HepG2 (cell line): ENCODE data around the gene LINGO1. TPM values are rescaled to one million over a fixed set of nuclear protein-coding genes. Genes with fewer than 3 reads are reported as not detected.

Experiments
- CBX5 ChIP-seq: sonication (generic); formaldehyde crosslinking; IDR thresholded peaks from 2 replicates; pipeline ENCODE4 v1.4.0; 2020; ENCODE audit warnings: missing genetic modification reagents, borderline replicate concordance
- CTCF ChIP-seq: sonication (generic); formaldehyde crosslinking; IDR thresholded peaks from 2 replicates; pipeline ENCODE4 v1.5.0; 2020; ENCODE audit warnings: mild to moderate bottlenecking, missing genetic modification reagents, moderate library complexity
- HOXA5 ChIP-seq: sonication (generic); formaldehyde crosslinking; IDR thresholded peaks from 2 replicates; pipeline ENCODE4 v1.4.0; 2020; ENCODE audit warnings: missing genetic modification reagents
- KLF12 ChIP-seq: sonication (generic); formaldehyde crosslinking; IDR thresholded peaks from 2 replicates; pipeline ENCODE4 v1.4.0; 2020; ENCODE audit warnings: missing genetic modification reagents, borderline replicate concordance
- LRRFIP1 ChIP-seq: sonication (generic); formaldehyde crosslinking; conservative IDR thresholded peaks from 2 replicates; pipeline ENCODE4 v1.4.0; 2020; ENCODE audit warnings: missing genetic modification reagents
- RFX5 ChIP-seq: IDR thresholded peaks from 2 replicates; pipeline ENCODE4 v1.6.1; 2011; ENCODE audit warnings: low read depth, low read length, improper control_type of control experiment
- SRSF1 ChIP-seq: fragments of 200-400 bp; formaldehyde crosslinking; optimal IDR thresholded peaks from 2 replicates; pipeline ENCODE3; 2017; ENCODE audit warnings: mild to moderate bottlenecking, low read depth, low read length, moderate library complexity
- TARDBP ChIP-seq: sonication (generic); formaldehyde crosslinking; IDR thresholded peaks from 2 replicates; pipeline ENCODE4 v1.8.0; 2022; ENCODE audit warnings: mild to moderate bottlenecking, missing genetic modification reagents
- TBX2 ChIP-seq: sonication (generic); formaldehyde crosslinking; IDR thresholded peaks from 2 replicates; pipeline ENCODE4 v1.5.0; 2020; ENCODE audit warnings: missing genetic modification reagents, mild to moderate bottlenecking, borderline replicate concordance
- XRCC5 ChIP-seq: fragments of 200-400 bp; formaldehyde crosslinking; optimal IDR thresholded peaks from 2 replicates; pipeline ENCODE3; 2017; ENCODE audit warnings: mild to moderate bottlenecking, low read length
- ZFYVE20 ChIP-seq: sonication (generic); formaldehyde crosslinking; IDR thresholded peaks from 2 replicates; pipeline ENCODE4 v1.8.0; 2023; ENCODE audit warnings: low read depth, mild to moderate bottlenecking, moderate library complexity, missing genetic modification reagents, borderline replicate concordance
- ZMYM2 ChIP-seq: sonication (generic); formaldehyde crosslinking; IDR thresholded peaks from 2 replicates; pipeline ENCODE4 v1.8.0; 2022; ENCODE audit warnings: mild to moderate bottlenecking, missing genetic modification reagents
- ZNF510 ChIP-seq: sonication (generic); formaldehyde crosslinking; IDR thresholded peaks from 2 replicates; pipeline ENCODE4 v1.4.0; 2020; ENCODE audit warnings: low read depth, mild to moderate bottlenecking, missing genetic modification reagents
- ZNF724P ChIP-seq: sonication (generic); formaldehyde crosslinking; IDR thresholded peaks from 2 replicates; pipeline ENCODE4 v1.8.0; 2022; ENCODE audit warnings: missing genetic modification reagents, borderline replicate concordance
- ZNF788 ChIP-seq: sonication (generic); formaldehyde crosslinking; IDR thresholded peaks from 2 replicates; pipeline ENCODE4 v1.5.0; 2020; ENCODE audit warnings: mild to moderate bottlenecking, missing genetic modification reagents, borderline replicate concordance
- ZNF816 ChIP-seq: sonication (generic); formaldehyde crosslinking; IDR thresholded peaks from 2 replicates; pipeline ENCODE4 v1.8.0; 2022; ENCODE audit warnings: missing genetic modification reagents, mild to moderate bottlenecking, borderline replicate concordance
- polyA plus RNA-seq, 8 experiments: library from polyadenylated mRNA; depleted of rRNA in 3 of 8; stranded (reverse) in 7 of 8; unstranded in 1 of 8; fragments of >200 nt; fragmentation: Illumina TruSeq in 4 of 8; extraction: Trizol in 4 of 8; gene quantifications; 2 replicates each; pipeline versions ENCODE4 v1.2.1 to v1.2.3, GENCODE V29; 2011 to 2016; ENCODE audit warnings: low read depth in 4 of 8, missing spikeins in 1 of 8, mixed read lengths in 1 of 8; ENCODE audit not compliant: insufficient read depth in 1 of 8
- total RNA-seq, 5 experiments: library from RNA; depleted of rRNA; stranded (reverse); fragments of >200 nt; fragmentation: Illumina TruSeq; extraction: Trizol; gene quantifications; 2 replicates each; pipeline ENCODE4 v1.2.3, GENCODE V29; 2016; ENCODE audit warnings: low read depth in 1 of 5
- TF ChIP-seq, protein P1 (sequence below): sonication (generic); formaldehyde crosslinking; IDR thresholded peaks from 2 replicates; pipeline ENCODE4 v1.9.0; 2022; ENCODE audit warnings: low read depth, missing genetic modification reagents
- TF ChIP-seq, protein P2 (sequence below): sonication (generic); formaldehyde crosslinking; IDR thresholded peaks from 2 replicates; pipeline ENCODE4 v1.8.1; 2023; ENCODE audit warnings: missing genetic modification reagents, inconsistent platforms, borderline replicate concordance
- TF ChIP-seq, protein P3 (sequence below): sonication (generic); formaldehyde crosslinking; conservative IDR thresholded peaks from 2 replicates; pipeline ENCODE4 v1.8.0; 2022; ENCODE audit warnings: mild to moderate bottlenecking, moderate library complexity, missing genetic modification reagents

Gene LINGO1
- total and polyA plus RNA-seq, 2 of the 13 experiments (the other 11 are each of a cell fraction or from before 2014, with no cell fraction given), result 0.07 TPM; not detected in 1

- TF ChIP-seq LRRFIP1 (CRISPR knock-in tag), result no peak
- TF ChIP-seq ZNF510 (CRISPR knock-in tag), result no peak
- no peak; the same call in 1 of the 2 replicates for TF ChIP-seq CTCF (CRISPR knock-in tag)
- TF ChIP-seq TBX2 (CRISPR knock-in tag), result no peak
- TF ChIP-seq ZNF724P (CRISPR knock-in tag), result no peak
- TF ChIP-seq, protein P1, sequence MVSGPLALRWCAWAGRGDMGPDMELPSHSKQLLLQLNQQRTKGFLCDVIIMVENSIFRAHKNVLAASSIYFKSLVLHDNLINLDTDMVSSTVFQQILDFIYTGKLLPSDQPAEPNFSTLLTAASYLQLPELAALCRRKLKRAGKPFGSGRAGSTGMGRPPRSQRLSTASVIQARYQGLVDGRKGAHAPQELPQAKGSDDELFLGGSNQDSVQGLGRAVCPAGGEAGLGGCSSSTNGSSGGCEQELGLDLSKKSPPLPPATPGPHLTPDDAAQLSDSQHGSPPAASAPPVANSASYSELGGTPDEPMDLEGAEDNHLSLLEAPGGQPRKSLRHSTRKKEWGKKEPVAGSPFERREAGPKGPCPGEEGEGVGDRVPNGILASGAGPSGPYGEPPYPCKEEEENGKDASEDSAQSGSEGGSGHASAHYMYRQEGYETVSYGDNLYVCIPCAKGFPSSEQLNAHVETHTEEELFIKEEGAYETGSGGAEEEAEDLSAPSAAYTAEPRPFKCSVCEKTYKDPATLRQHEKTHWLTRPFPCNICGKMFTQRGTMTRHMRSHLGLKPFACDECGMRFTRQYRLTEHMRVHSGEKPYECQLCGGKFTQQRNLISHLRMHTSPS (CRISPR knock-in tag), result no peak
- no peak for TF ChIP-seq RFX5
- TF ChIP-seq CBX5 (CRISPR knock-in tag), result no peak
- no peak for TF ChIP-seq ZNF816 (CRISPR knock-in tag)
- TF ChIP-seq SRSF1, result no peak
- TF ChIP-seq KLF12 (CRISPR knock-in tag), result no peak
- TF ChIP-seq XRCC5, result no peak
- no peak for TF ChIP-seq ZFYVE20 (CRISPR knock-in tag)
- TF ChIP-seq HOXA5 (CRISPR knock-in tag), result peak; percentile 49; the same call in 1 of the 2 replicates
- TF ChIP-seq TARDBP (CRISPR knock-in tag), result no peak
- no peak for TF ChIP-seq ZMYM2 (CRISPR knock-in tag)
- TF ChIP-seq, protein P2, sequence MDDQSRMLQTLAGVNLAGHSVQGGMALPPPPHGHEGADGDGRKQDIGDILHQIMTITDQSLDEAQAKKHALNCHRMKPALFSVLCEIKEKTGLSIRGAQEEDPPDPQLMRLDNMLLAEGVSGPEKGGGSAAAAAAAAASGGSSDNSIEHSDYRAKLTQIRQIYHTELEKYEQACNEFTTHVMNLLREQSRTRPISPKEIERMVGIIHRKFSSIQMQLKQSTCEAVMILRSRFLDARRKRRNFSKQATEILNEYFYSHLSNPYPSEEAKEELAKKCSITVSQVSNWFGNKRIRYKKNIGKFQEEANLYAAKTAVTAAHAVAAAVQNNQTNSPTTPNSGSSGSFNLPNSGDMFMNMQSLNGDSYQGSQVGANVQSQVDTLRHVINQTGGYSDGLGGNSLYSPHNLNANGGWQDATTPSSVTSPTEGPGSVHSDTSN (CRISPR knock-in tag), result no peak
- TF ChIP-seq, protein P3, sequence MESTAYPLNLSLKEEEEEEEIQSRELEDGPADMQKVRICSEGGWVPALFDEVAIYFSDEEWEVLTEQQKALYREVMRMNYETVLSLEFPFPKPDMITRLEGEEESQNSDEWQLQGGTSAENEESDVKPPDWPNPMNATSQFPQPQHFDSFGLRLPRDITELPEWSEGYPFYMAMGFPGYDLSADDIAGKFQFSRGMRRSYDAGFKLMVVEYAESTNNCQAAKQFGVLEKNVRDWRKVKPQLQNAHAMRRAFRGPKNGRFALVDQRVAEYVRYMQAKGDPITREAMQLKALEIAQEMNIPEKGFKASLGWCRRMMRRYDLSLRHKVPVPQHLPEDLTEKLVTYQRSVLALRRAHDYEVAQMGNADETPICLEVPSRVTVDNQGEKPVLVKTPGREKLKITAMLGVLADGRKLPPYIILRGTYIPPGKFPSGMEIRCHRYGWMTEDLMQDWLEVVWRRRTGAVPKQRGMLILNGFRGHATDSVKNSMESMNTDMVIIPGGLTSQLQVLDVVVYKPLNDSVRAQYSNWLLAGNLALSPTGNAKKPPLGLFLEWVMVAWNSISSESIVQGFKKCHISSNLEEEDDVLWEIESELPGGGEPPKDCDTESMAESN, result no peak
- no peak; the same call in 1 of the 2 replicates for TF ChIP-seq ZNF788 (CRISPR knock-in tag)
These were observed 63.6 kb downstream of the LINGO1 start (continued) for GRCh38 chr15:77568973-77569728.
